HCT116 (cell line): ENCODE data around the gene FSTL4. TPM values are rescaled to one million over a fixed set of nuclear protein-coding genes. Genes with fewer than 3 reads are reported as not detected.

ENCODE experiments used
- ATAC-seq: fragments of 200-7000 bp; cut with Tn5 transposase; 2 replicates; pipeline ENCODE4 v1.9.1; 2020; ENCODE audit warnings: mild to moderate bottlenecking, moderate library complexity
- BruUV-seq: library from RNA; stranded (reverse); fragments of 400-500 nt; replicated peaks from 2 replicates; lab custom pipeline; 2021; lab: Mats Ljungman, UMichigan
- CTCF ChIA-PET: fragments of 300-600 bp; sonication (Branson Sonifier 250); formaldehyde crosslinking; loops from one replicate; lab custom pipeline; 2021; ENCODE audit warnings: antibody characterized with exemption; lab: Charles Lee
- POLR2A ChIA-PET: fragments of 300-600, 350-600 bp; sonication (Branson Sonifier 250); formaldehyde crosslinking; loops from one replicate; lab custom pipeline; 2021; ENCODE audit warnings: antibody characterized with exemption; lab: Charles Lee
- RAD21 ChIA-PET, 2 experiments: fragments of 300-600 bp; sonication (Branson Sonifier 250); formaldehyde crosslinking; loops; one replicate each; lab custom pipeline; 2023; ENCODE audit warnings: low total read pairs in 2 of 2; ENCODE audit not compliant: uncharacterized antibody in 2 of 2, unreplicated experiment in 2 of 2, low non-redundant PET in 1 of 2; lab: Charles Lee
- DNase-seq: peaks from one replicate; pipeline ENCODE4 v3.0.0-alpha.2; 2010; ENCODE audit warnings: low read depth, low spot score
- H2AFZ ChIP-seq: fragments of 200-600 bp; shearing (Covaris generic), sonication (generic); 2 replicates; pipeline ENCODE4 v1.6.1; 2017; ENCODE audit warnings: low read depth, mixed run types, mixed read lengths, antibody characterized with exemption, low read length; ENCODE audit not compliant: poor library complexity, severe bottlenecking
- H3K27ac ChIP-seq: 2 replicates; pipeline ENCODE4 v1.5.1; 2012; ENCODE audit warnings: low read depth, low read length
- H3K27me3 ChIP-seq: fragments of 200-600 bp; sonication (generic); 2 replicates; pipeline ENCODE4 v1.6.1; 2016; ENCODE audit warnings: mixed run types, low read length, mixed read lengths; ENCODE audit not compliant: insufficient read depth
- H3K36me3 ChIP-seq, 2 experiments: fragments of 200-500 bp in 1 of 2; fragments of 200-600 bp in 1 of 2; sonication (Bioruptor generic) in 1 of 2; sonication (generic) in 1 of 2; 2 replicates each; pipeline versions ENCODE4 v1.5.1 to v1.6.1; 2014 to 2016; ENCODE audit warnings: low read length in 2 of 2, inconsistent platforms in 1 of 2, mixed read lengths in 1 of 2, mixed run types in 1 of 2; ENCODE audit not compliant: insufficient read depth in 2 of 2, control insufficient read depth in 1 of 2
- H3K4me1 ChIP-seq, 2 experiments: fragments of 200-600 bp in 1 of 2; sonication (generic) in 1 of 2; 2 replicates each; pipeline versions ENCODE4 v1.5.1 to v1.6.1; 2012 to 2017; ENCODE audit warnings: low read length in 2 of 2, inconsistent platforms in 1 of 2, mild to moderate bottlenecking in 1 of 2, mixed read lengths in 1 of 2, mixed run types in 1 of 2, moderate library complexity in 1 of 2; ENCODE audit not compliant: insufficient read depth in 2 of 2, control insufficient read depth in 1 of 2
- H3K4me2 ChIP-seq: fragments of 200-600 bp; sonication (generic); 2 replicates; pipeline ENCODE4 v1.6.1; 2017; ENCODE audit warnings: mixed run types, low read length, mixed read lengths
- H3K4me3 ChIP-seq, 2 experiments: fragments of 200-600 bp in 1 of 2; sonication (generic) in 1 of 2; replicated peaks in 1 of 2; 2 replicates each; pipeline ENCODE4 v1.5.1; 2011 to 2016; ENCODE audit warnings: low read length in 2 of 2, control low read depth in 1 of 2, low read depth in 1 of 2, mild to moderate bottlenecking in 1 of 2, mixed read lengths in 1 of 2, mixed run types in 1 of 2
- H3K79me2 ChIP-seq: fragments of 200-600 bp; sonication (generic); 2 replicates; pipeline ENCODE4 v1.6.1; 2017; ENCODE audit warnings: mild to moderate bottlenecking, mixed run types, low read length, moderate library complexity, mixed read lengths; ENCODE audit not compliant: insufficient read depth
- H3K9ac ChIP-seq: fragments of 200-600 bp; sonication (generic); 2 replicates; pipeline ENCODE4 v1.6.1; 2016; ENCODE audit warnings: low read length, mixed read lengths
- H3K9me2 ChIP-seq: fragments of 200-600 bp; sonication (generic), shearing (Covaris generic); 2 replicates; pipeline ENCODE4 v1.6.1; 2017; ENCODE audit warnings: mixed run types, mild to moderate bottlenecking, moderate library complexity; ENCODE audit not compliant: insufficient read depth
- H3K9me3 ChIP-seq, 2 experiments: fragments of 200-500 bp in 1 of 2; fragments of 200-600 bp in 1 of 2; sonication (Bioruptor generic) in 1 of 2; sonication (generic) in 1 of 2; 2 replicates each; pipeline ENCODE4 v1.6.1; 2014 to 2017; ENCODE audit warnings: low read length in 2 of 2, mixed read lengths in 2 of 2, inconsistent platforms in 1 of 2, low read depth in 1 of 2, mild to moderate bottlenecking in 1 of 2, mixed run types in 1 of 2, moderate library complexity in 1 of 2; ENCODE audit not compliant: control insufficient read depth in 1 of 2, insufficient read depth in 1 of 2
- H4K20me1 ChIP-seq: fragments of 200-600 bp; sonication (generic), shearing (Covaris generic); 2 replicates; pipeline ENCODE4 v1.6.1; 2017; ENCODE audit warnings: mixed run types, mild to moderate bottlenecking, moderate library complexity; ENCODE audit not compliant: insufficient read depth
- ATF3 ChIP-seq: IDR thresholded peaks from 2 replicates; pipeline ENCODE4 v1.6.1; 2012
- CBX3 ChIP-seq: IDR thresholded peaks from 2 replicates; pipeline ENCODE4 v1.6.1; 2012; ENCODE audit warnings: low read depth
- CEBPB ChIP-seq: IDR thresholded peaks from 2 replicates; pipeline ENCODE4 v1.6.1; 2012; ENCODE audit warnings: low read depth
- CTCF ChIP-seq, 3 experiments: fragments of 200-600 bp in 1 of 3; sonication (generic) in 1 of 3; IDR thresholded peaks in 2 of 3; conservative IDR thresholded peaks in 1 of 3; 2 replicates each; pipeline ENCODE4 v1.5.1; 2012 to 2017; ENCODE audit warnings: low read depth in 2 of 3, low read length in 2 of 3, antibody characterized with exemption in 1 of 3, borderline replicate concordance in 1 of 3, control low read depth in 1 of 3, mild to moderate bottlenecking in 1 of 3, mixed read lengths in 1 of 3, mixed run types in 1 of 3, moderate library complexity in 1 of 3; ENCODE audit not compliant: insufficient read depth in 1 of 3
- EGR1 ChIP-seq: IDR thresholded peaks from 2 replicates; pipeline ENCODE4 v1.6.1; 2012; ENCODE audit warnings: low read depth
- ELF1 ChIP-seq: IDR thresholded peaks from 2 replicates; pipeline ENCODE4 v1.6.1; 2012; ENCODE audit warnings: low read depth, borderline replicate concordance
- EZH2phosphoT487 ChIP-seq: fragments of 200-600 bp; IDR thresholded peaks from 2 replicates; pipeline ENCODE4 v1.6.1; 2018; ENCODE audit warnings: antibody characterized with exemption, borderline replicate concordance
- FOSL1 ChIP-seq: IDR thresholded peaks from 2 replicates; pipeline ENCODE4 v1.6.1; 2012; ENCODE audit warnings: low read depth
- JUND ChIP-seq: IDR thresholded peaks from 2 replicates; pipeline ENCODE4 v1.6.1; 2012
- MAX ChIP-seq: IDR thresholded peaks from 2 replicates; pipeline ENCODE4 v1.6.1; 2012
- POLR2A ChIP-seq: IDR thresholded peaks from 2 replicates; pipeline ENCODE4 v1.7.0; 2011; ENCODE audit warnings: borderline replicate concordance; ENCODE audit not compliant: insufficient read depth, insufficient read length; ENCODE audit errors: extremely low read depth
- POLR2AphosphoS5 ChIP-seq: IDR thresholded peaks from 2 replicates; pipeline ENCODE4 v1.6.1; 2011; ENCODE audit warnings: mild to moderate bottlenecking, low read depth, low read length, moderate library complexity
- RAD21 ChIP-seq: IDR thresholded peaks from 2 replicates; pipeline ENCODE4 v1.6.1; 2012; ENCODE audit warnings: low read depth, mild to moderate bottlenecking
- SIN3A ChIP-seq: IDR thresholded peaks from 2 replicates; pipeline ENCODE4 v1.6.1; 2012; ENCODE audit warnings: low read depth
- SP1 ChIP-seq: IDR thresholded peaks from 2 replicates; pipeline ENCODE4 v1.6.1; 2012; ENCODE audit warnings: low read depth
- SRF ChIP-seq: IDR thresholded peaks from 2 replicates; pipeline ENCODE4 v1.6.1; 2012; ENCODE audit warnings: low read depth
- TCF7L2 ChIP-seq: IDR thresholded peaks from 2 replicates; pipeline ENCODE4 v1.7.0; 2011; ENCODE audit warnings: borderline replicate concordance, inconsistent platforms; ENCODE audit not compliant: insufficient read depth, insufficient read length; ENCODE audit errors: extremely low read depth
- ZBTB33 ChIP-seq: IDR thresholded peaks from 2 replicates; pipeline ENCODE4 v1.6.1; 2011; ENCODE audit warnings: mild to moderate bottlenecking, low read length, moderate library complexity; ENCODE audit not compliant: insufficient replicate concordance; ENCODE audit errors: extremely low read depth
- ZFX ChIP-seq: fragments of 450-650 bp; IDR thresholded peaks from 2 replicates; pipeline ENCODE4 v1.6.1; 2017
- ZNF274 ChIP-seq: fragments of 200-500 bp; sonication (Bioruptor generic); IDR thresholded peaks from 2 replicates; pipeline ENCODE4 v1.6.1; 2014; ENCODE audit warnings: mild to moderate bottlenecking, low read depth, low read length, inconsistent platforms
- intact Hi-C: fragments of 100-400 bp; cut with micrococcal nuclease; formaldehyde crosslinking; loops from 2 replicates; pipeline ENCODE4 v1.10.0; 2022
- total RNA-seq: library from RNA; stranded (reverse); gene quantifications from one replicate; pipeline ENCODE4 v1.2.1, GENCODE V29; 2021; ENCODE audit not compliant: unreplicated experiment

Gene FSTL4
- total RNA-seq, 1 experiment from 2014 or later, result 0.37 TPM

- RAD21 ChIA-PET, result no interaction called here
These were observed 384.4 kb downstream of the FSTL4 start for GRCh38 chr5:133227897-133228296.

More at GRCh38 chr5:133227897-133228296, 384.4 kb downstream of the FSTL4 start:
- H3K27ac ChIP-seq, result no peak overlapping the region
- H3K4me3 ChIP-seq, result no peak overlapping the region
- no peak overlapping the region for H3K4me2 ChIP-seq
- POLR2A ChIA-PET, result interaction anchor here (1.6 kb wide), 1 partner anchor 12 kb away, joined by 7 read pairs; no protein-coding TSS in a partner anchor
- peaks cover 23 to 47% of the 10 kb centered on the region in 2 experiments for H3K4me1 ChIP-seq
- intact Hi-C loops, result no loop called here
- H3K9ac ChIP-seq, result no peak overlapping the region
- H3K9me3 ChIP-seq, result no peaks in the 10 kb centered on the region
- TF ChIP-seq SIN3A (no peak), SP1 (no peak), CEBPB (no peak), ZBTB33 (no peak), POLR2AphosphoS5 (no peak), SRF (no peak), ELF1 (no peak), JUND (no peak), FOSL1 (no peak), CTCF (IDR thresholded peaks at IDR 0.05 in 2 of 3, conservative IDR thresholded peaks at IDR 0.05 in 1 of 3; ENCODE audit: borderline replicate concordance in 1 of 3, insufficient read depth in 1 of 3, low read depth in 2 of 3, low read length in 2 of 3) (no peak), EGR1 (no peak), CBX3 (no peak), MAX (no peak), ZNF274 (no peak), POLR2A (no peak), TCF7L2 (no peak), ATF3 (no peak), EZH2phosphoT487 (no peak), ZFX (no peak), RAD21 (no peak)
- no TSS peak for BruUV-seq
- CTCF ChIA-PET, result no interaction called here
- H3K9me2 ChIP-seq, result no peaks in the 10 kb centered on the region
- DNase-seq (no peak), ATAC-seq (no peak)
- H3K36me3 ChIP-seq, result no peaks in the 10 kb centered on the region
- H3K79me2 ChIP-seq, result no peaks in the 10 kb centered on the region
- no peaks in the 10 kb centered on the region for H4K20me1 ChIP-seq
- H2AFZ ChIP-seq, result no peak overlapping the region
- H3K27me3 ChIP-seq, result no peaks in the 10 kb centered on the region
